NCI-H1436 treated with DMSO at 0.1 percent for 48 hours (cell line): ENCODE data around the gene ENPP1.
A peak's percentile ranks its signal among the peaks of the same experiment; 100 is the strongest.

ENCODE experiments used
- DNase-seq: peaks from one replicate; lab custom pipeline; 2025; lab: John Stamatoyannopoulos, UW

Gene ENPP1

DNA sequence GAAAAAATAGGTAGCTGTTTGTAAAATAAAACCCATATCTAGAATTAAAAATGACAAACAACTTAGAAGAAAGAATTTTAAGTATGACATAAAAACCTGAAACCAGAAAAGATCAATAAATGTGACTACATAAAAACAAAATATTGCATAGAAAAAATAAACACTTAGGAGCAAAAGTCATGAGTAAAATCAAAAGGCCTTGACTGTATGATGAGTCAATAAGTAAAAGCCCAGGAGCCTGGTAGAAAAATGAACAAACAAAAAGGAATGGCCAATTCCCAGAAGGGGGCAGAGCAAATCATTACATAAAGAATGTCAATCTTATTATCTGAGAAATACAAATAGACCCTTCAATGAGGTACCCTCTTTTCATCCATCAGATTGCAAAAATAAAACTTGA, 20.7 kb upstream of the ENPP1 start:
- no peak for DNase-seq

DNA sequence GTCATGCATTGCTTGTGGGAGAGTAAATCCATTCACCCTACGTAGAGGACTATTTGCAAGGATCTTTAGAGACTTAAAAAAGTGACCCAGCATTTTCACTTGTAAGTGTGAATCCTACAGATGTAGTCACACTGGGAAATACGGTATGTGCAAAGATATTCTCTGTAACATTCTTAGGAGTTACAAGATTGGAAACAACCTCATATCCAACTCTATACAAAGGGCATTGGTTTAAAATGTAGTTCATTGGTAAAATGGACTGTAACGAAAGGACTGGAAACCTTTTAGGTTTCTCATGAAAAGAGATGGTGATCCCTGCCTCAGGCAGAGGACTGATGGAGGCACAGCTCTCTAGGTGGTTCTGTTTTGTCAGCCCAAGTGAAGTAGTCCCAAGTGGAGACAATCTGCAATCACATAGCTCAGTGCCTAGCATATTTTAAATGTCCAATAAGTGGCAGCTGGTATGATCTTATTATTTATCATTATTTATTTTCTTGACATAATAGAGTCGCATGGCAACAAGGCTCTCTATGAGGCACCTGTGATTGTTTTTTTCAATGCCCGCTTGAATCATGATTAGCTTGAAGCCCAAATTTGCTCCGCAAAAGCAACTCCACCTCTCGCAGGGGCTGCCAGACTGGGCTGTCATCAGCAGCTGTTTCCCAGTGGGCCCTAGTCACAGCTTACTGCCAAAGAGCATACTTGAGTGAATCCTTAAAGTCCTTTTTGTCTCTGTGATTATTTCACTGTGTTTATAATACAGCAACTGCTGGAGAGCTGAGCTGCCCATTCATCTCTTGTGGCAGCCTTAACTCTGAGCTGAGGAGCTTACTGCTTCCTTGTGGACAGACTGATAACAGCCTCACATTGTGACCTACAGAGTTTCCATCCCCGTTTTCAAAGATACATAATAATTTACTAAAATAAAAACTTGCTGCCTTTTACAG, 19.8 kb upstream of the ENPP1 start:
- DNase-seq, result peak; percentile 29

DNA sequence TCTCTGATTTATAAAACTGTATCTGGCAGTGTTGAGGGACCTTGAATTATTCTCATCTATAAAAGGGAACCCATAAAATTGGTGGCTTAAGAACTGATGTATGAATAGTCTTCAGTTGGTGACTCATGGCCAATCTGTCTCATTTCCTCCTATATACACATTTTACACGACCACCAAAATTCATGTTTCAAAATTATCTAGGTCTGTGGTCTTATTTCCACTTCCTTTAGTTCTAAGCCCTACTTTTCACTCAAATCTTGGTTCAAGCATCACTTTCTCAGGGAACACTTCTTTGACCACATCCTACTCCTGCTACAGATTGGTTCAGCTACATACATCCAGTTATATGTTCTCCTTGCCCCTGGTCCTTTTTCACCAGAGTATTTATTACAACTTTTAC, 18.6 kb upstream of the ENPP1 start:
- no peak for DNase-seq

DNA sequence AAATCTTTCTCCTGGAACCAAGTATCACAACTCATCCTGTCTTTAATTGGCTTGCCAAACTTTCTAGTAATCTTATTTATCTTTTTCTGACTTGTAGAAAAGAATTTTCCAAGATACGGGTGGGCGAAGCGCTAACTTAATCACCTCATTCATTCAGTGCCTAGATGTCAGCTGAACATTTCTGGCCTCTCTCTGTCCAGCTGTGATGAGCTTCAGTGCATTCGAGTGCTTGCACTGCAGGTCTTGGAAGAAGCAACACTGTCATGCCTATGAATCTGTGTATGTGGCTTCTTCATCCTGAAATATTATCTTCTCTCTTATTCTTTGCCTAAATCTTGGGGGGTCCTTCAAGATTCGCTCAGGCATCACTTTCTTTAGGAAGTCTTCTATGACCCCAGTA, 16.3 kb upstream of the ENPP1 start:
- DNase-seq, result no peak

DNA sequence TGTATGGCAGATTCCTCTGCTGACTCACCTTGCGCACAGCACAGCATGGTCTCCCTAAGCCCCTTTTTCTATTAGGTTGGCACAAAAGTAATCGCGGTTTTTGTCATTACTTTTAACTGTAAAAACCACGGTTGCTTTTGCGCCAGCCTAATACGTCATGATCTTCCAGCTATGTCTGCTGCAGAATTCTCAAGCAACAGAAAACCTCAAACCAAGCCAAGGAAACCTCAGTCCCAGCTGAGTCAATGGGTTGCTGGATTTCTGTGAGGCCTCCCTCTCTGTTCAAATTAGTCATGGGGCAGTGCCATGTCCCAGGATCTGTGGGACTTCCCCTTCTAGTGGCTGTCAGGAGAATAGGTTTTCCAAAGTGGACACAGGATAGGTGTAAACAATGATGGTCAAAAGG, 15.7 kb upstream of the ENPP1 start:
- DNase-seq, result no peak

DNA sequence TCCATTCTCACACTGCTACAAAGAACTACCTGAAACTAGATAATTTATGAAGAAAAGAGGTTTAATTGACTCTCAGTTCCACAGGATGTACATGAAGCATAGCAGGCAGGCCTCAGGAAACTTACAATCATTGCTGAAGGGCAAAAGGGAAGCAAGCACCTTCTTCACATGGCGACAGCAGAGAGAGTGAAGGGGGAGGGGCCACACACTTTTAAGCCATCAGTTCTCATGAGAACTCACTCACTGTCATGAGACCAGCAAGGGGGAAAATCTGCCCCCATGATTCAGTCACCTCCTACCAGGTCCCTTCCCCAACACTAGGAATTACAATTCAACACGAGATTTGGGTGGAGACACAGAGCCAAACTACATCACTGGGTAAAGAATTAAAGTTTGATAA, 12.5 kb upstream of the ENPP1 start:
- DNase-seq, result no peak

DNA sequence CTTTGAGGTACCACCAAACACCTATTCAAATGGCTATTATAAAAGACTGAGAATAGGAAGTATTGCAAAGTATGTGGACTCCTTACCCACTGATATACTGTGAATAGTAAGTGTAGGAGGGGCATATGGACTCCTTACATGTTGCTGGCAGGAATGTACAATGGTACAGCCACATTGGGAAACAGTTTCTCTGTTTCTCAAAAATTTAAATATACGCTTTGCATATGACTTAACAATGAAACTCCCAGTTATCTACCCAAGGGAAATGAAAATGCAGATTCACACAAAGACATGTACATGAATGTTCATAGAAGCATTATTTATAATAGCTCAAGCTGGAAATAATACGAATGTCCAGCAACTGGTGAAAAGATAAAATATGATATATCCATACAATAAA, 5.5 kb upstream of the ENPP1 start:
- DNase-seq, result no peak

DNA sequence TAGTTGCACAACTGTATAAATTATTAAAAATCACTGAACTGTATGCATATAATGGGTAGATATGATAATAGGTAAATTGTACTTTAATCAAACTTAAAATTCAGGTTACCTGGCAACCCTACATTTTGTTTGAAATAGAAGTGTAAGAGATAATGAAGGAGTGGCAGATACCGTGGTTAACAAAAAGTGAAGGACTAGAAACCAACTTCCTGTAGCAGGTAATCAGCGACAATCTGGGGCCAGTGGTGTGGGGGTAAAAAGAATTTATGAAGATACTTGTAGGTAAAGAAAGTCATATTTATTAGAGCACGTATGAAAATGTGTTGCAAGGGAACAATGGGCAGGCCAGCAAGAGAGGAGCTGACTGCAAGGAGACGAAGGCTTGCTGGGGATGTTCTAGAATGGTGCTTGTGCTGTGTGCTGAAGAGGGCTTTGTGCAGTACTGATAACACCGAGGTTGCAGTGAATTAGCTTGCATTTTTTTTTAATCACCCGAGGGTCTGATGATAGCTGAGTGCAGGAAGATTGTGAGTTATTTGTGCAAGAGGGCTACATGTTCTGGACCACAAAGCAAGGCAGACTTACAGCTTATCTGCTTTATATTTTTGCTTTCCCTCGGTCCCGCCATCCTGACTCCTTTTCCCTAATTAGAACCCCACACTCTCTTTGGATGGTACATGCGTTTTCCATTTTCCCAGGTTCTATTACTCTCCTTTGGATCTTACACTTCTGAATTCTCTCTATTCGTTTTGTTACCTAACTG, 4.6 kb upstream of the ENPP1 start:
- no peak for DNase-seq

DNA sequence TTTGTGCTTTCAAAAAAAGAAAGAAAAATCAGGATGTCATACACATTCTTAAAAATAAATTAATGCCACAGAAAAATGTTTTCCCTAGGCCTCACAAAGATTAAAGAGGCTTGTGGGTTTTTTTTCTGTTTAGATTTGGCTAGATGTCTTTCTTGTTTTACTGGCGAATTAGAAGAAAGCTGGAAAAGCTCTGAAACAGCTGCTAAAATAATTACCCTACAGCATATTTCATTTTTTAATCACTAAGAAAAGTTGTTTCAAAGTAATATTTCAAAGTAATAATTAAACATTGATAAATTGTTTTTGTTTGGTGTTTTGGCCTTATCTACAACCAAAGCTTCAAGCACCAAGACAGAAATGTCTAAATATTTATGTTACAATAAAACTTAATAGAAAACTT, 3.7 kb upstream of the ENPP1 start:
- no peak for DNase-seq

DNA sequence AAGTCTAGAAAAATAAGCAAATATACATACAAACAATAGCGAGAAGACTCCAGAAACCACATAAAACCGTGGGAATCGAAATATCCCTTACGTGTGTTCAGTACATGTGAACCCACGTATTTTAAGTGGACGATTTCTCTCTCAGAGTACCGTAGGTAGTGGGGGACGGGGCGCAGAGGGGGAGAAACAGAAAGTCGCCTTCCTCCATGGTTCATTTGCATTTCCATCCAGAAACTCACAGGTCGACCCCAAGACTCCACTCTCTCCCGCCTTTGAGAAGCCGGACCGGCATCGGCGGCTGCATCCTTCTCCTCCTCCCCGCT, 538 bp upstream of the ENPP1 start:
- no peak for DNase-seq

DNA sequence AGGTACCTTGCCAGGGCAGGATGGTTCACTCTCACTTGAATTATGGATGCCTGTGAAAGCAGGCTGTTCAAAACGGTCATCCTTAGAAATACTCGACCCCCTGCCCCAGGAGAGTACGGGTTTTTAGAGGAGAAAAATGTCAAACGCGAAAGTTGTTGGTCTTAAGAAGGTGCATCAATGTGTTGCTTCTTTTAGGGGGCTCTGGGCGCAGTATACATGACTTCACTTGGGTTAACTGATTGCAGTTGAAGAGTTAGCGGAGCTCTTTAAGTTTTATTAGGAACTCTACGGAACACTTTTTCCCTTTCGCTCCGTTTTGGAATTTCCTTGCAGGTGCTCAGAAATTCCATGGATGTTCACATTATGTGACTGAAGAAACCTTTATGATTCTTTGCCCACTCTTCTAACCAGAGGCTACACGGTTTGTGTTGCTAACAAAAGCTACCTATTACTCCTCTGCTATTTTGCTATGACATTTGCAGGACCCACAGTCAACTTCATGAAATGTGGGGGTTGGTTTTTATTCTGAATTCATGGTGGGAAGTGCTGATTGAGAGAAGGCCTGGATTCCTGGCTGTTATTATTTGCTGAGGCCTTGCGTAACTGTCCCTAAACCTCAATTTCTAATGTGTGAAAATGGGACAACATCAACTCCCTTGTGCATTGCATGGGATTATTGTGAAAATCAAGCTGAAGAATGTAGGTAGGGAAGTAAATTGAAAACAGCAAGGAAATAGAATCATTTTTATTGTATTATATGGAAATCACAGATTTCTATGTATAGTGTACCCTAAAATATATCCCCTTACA, 845 bp downstream of the ENPP1 start:
- no peak for DNase-seq

DNA sequence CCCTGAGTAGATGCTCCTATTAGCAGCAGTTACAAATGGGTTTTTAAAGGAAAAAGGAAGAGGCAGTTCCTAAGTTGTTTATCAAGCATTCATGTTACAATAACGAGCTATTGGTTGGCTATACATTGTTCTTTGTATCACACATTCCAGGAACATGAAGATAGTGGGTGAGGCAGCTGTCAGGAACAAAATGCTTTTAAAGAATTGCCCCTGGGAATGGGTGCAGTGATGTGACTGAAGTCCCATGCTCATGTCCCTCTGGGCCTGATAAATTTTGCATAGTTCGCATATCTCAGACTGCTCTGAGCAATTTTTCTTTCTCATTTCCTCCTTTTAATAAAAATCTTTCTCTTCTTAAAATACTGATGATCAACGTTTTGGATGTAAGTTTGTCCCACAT, 3.7 kb downstream of the ENPP1 start:
- no peak for DNase-seq

DNA sequence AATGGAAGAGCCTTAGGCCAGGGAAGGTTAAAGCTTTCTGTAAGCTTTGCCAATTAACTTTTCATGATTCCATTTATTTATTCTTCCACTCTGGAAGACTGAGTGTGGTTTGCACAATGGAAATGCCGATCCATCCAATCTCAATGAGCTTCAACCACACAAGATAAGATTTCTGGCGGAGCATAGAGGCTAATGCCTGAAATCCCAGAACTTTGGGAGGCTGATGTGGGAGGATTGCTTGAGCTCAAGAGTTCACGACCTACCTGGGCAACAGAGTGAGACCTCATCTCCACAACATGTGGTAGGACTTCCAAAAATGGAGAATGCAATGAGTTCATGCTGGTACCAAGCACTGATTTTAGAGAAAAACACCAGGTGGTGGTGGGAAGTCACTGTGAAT, 6.2 kb downstream of the ENPP1 start:
- DNase-seq, result no peak

DNA sequence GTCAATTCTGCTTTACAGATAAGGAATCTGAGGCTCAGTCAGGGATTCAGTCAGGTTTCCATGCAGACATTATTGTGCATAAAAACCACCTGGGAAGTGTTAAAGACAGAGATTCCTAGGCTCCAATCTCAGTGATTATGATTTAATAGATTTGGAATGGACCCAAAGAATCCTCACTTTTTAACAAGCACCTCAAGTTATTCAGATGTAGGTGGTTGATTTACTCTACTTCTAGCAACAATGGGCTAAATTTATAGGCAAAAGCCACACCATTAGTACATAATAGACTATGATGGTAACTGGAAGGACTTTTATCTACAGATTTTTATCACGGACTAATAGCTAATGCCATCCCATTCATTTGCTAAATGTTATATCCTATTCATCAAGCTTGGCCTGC, 9.0 kb downstream of the ENPP1 start:
- no peak for DNase-seq

DNA sequence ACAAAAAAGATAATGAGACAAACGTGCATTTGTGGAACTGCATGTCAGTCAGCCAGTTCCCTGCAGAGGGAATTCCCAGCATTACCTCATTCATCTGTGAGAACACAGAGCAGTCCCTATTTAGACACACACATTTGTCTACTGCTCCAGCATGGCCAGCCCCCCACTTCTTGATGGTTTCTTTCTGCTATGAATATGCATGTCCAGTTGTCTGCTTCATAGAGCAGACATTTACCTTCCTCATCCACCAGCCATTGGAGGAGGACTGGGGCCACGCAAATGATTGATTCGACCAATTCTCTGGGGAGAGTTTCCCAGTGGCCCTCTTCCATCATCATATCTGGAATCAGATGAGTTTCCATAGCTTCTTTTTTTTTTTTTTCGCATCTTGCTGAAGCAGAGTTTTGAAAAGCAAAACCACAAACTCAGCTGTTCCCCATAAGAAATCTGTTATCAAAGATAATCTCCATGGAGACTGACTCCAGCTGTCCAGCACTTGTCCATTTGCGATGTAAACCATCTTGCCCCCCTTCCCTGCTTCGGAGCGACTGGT, 11.8 kb downstream of the ENPP1 start:
- DNase-seq, result no peak

DNA sequence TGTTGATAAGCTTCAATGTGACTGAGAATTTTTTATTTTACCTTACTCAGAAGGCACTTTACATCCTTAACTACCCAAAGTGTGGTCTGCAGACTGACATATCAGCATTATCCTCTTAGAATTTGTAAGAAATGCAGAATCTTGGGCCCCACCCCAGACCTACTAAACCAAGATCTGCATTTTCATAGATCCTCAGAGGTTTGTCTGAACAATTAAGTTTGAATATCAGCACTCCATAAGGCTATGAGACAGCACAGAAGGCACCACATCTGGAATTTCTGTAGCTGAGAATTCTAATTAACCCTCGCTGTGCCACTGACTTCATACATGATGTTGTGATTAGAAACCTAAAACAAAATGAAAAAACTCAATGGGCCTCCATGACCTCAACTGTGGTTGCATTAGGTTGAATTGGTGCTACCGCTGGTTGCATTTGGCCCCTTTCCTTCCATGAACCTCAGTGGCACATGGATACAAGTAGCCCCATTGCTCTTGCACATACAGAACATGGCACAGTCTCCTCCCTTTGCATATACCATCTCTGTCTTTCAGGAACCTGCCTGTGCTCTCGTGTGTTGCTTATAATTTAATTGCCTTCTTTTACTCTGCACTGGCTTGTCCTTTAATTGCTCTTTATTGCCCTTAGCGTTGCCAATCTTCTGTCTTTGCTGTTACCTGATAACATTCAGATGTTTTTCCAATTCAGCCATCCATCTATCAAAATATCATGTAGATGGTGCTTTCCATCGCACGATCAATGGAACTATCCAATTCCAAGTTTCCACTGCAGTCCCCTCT, 13.4 kb downstream of the ENPP1 start:
- no peak for DNase-seq

DNA sequence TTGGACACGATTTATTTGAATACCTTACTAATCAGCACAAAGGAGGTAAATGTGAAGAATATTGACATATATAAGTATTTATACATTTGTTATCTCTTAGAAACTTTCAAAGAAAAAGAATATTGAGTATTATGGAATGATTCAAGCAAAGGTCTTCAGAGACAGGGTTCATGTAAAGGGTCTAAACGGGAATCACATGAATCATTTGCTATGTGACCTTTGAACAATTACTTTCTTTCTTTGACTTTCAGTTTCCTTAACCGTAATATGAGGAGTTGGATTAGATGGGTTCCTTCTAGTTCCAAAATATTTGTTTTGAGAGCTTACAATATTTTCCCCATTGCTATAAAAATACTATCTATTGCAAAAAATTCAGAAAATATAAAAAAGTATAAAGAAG, 14.3 kb downstream of the ENPP1 start:
- DNase-seq, result no peak

DNA sequence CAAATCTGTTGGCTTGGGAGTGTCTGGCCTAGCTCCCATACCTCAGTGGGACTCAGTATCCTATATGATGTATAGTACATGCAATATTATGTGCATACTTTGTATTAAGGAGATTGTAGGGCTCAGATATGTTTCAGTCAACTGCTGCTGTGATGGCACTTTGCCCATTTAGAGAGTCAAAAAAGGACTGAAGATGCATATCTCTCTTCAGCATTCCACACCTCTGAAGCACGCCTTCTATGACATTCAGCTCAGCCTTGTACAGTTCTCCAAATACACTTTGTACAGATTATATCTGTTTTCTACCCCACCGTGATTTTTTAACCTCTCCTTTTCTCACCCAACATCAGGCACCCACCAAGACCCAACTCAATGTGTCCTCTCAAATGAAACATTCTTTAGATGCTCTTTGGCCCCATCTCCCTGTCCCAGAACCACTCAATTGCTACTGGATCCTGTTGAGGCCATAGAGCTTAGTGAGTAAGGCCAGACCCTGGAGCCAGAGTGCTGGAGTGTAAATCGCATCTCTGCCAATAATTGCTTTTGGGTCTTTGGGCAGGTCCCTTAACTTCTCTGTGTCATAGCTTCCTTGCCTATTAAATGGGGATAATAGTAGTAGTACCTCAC, 15.6 kb downstream of the ENPP1 start:
- DNase-seq, result no peak

DNA sequence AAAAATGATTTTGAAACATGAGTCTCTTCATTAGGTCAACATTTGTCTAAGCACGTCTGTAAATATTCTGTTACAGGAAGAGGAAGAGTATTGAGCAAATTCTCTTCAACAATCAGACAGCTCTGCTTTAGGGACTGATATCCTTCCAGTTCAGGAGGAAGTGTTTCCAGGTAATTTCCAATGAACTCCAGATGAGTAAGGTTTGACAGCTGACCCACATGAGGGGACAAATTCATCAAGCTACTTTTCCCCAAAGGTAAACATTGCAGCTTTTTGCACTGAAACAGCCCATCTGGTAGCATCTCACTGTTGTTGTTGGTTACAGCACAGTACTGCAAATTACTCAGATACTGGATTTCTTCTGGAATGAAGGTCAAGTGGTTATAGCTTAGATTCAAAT, 18.1 kb downstream of the ENPP1 start:
- no peak for DNase-seq

DNA sequence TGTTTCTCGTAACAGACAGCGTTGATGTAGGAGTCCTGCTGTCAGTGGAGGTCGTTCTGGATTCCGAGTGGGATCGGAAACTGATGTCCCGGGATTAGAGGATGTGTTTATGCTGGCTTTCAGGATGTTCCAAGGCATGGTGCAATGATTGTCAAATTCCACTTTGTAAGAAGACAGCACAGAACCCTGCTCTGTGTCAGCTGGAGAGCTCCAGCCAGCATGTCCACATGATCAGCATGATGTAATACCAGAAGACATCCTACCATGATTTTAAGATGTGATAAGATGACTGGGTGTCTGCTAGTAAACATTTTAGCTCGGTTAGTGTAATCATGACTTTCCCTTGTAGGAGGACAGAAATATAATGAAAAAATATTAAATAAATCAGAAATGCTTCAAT, 20.3 kb downstream of the ENPP1 start:
- no peak for DNase-seq

DNA sequence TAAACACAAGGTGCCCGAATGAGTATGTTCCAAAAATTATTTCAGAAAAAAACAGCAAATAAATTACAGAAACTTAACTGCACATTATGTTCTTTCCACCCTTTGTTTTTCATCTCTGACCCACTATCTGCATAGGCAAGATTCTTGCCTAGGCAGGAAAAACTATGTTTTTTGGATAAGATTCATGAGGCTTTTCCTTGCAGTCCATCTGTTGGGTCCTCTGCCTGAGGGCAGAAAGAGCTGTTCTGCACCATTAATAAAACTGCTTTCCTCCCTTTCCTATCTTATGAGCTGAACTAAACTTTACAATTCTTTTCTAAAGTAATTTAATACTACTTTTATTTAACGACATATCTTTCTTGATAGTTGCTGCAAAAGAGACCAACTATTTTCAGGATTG, 21.1 kb downstream of the ENPP1 start:
- no peak for DNase-seq
